ENCODE data around the gene POT1.

DNA sequence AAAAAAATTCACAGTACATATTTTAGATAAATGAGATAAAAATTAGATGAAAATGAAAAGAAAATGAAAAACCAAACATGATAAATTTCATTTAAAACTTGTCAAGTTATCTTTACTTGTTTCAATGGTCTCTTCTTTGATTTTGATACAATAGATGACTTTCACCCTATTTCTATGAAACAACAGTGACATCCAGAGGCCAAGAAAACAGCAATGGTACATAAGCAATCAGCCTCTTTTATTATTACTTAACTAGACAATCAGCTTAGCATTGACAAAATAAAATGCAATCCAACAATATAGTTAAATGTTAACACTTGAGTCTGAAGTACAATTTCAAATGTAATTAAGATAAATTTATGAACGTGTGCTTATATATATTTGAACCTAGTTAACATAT is 89.2 kb downstream of the POT1 start:
- no peak for TF ChIP-seq EZH2 (IDR thresholded peaks at IDR 0.05; ENCODE audit: borderline replicate concordance, low read depth, low read length, poor library complexity, severe bottlenecking)
- TF ChIP-seq, protein P1, sequence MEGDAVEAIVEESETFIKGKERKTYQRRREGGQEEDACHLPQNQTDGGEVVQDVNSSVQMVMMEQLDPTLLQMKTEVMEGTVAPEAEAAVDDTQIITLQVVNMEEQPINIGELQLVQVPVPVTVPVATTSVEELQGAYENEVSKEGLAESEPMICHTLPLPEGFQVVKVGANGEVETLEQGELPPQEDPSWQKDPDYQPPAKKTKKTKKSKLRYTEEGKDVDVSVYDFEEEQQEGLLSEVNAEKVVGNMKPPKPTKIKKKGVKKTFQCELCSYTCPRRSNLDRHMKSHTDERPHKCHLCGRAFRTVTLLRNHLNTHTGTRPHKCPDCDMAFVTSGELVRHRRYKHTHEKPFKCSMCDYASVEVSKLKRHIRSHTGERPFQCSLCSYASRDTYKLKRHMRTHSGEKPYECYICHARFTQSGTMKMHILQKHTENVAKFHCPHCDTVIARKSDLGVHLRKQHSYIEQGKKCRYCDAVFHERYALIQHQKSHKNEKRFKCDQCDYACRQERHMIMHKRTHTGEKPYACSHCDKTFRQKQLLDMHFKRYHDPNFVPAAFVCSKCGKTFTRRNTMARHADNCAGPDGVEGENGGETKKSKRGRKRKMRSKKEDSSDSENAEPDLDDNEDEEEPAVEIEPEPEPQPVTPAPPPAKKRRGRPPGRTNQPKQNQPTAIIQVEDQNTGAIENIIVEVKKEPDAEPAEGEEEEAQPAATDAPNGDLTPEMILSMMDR (conservative IDR thresholded peaks at IDR 0.05; ENCODE audit: low read depth, low read length): peak; percentile 42; the same call in 1 of the 2 replicates
